ENCODE data around the gene ORC6.
A peak's percentile ranks its signal among the peaks of the same experiment; 100 is the strongest.

The ORC6 gene

GRCh38 chr16:46695937-46696336, 6.5 kb downstream of the ORC6 start:
- intact Hi-C loops (cut with DNase I) = loop anchor here (10.0 kb wide), 1 partner anchor 109 kb away; no protein-coding TSS in a partner anchor
- DNase-seq = no peak

DNA sequence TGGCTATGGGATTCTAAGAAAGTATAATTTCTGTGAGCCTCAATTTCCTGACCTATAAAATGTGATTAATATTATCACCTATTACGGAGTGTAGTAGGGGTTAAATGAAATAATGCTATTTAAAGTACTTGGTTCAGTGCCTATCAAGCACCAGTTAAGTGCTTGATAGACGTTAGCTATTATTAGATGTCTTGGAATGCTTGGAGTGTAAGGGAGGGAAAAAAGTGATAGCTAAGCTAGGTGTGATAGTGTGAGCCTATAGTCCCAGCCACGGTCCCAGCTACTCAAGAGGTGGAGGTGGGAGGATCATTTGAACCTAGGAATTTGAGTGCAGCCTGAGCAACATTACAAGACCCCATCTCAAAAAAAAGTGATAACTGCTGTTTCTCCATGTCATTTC, 7.5 kb downstream of the ORC6 start:
- no peak for DNase-seq
- intact Hi-C loops (cut with DNase I) = loop anchor here (10.0 kb wide), 1 partner anchor 108 kb away; no protein-coding TSS in a partner anchor

- DNase-seq = no peak
- intact Hi-C loops (cut with DNase I) = no loop called here
These were observed 10.6 kb downstream of the ORC6 start for GRCh38 chr16:46700048-46700447.

DNA sequence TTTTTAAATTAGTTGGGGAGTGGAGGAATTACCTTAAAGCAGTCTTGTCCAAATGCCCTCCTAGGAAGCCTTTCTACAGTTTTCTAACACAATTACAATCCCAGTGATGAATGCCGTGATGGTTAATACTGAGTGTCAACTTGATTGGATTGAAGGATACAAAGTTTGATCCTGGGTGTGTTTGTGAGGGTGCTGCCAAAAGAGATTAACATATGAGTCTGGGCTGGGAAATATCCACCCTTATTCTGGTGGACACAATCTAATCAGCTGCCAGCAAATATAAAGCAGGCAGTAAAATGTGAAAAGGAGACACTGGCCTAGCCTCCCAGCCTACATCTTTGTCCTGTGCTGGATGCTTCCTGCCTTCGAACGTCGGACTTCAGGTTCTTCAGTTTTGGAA, 12.2 kb downstream of the ORC6 start:
- intact Hi-C loops (cut with DNase I) = no loop called here
- no peak for DNase-seq

- no peak for DNase-seq
- intact Hi-C loops (cut with DNase I) = no loop called here
These were observed 12.6 kb downstream of the ORC6 start for GRCh38 chr16:46702030-46702429.

DNA sequence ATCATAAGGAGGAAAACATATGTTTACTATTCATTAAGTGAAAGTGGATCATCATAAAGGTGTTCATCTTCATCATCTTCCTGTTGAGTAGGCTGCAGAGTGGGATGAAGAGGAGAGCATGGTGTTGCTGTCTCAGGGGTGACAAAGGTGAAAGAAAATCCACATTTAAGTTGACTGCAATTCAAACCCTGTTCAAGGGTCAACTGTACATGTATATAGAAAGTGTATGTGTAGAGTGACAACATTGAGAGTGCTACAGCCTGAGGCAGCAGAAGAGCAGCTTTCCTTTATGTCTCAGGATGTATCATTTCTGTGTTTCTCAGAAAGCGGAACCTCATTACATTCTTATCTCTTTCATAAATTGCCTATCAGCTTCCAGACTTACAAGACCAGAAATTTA, 17.2 kb downstream of the ORC6 start:
- no peak for DNase-seq
- intact Hi-C loops (cut with DNase I) = no loop called here

DNA sequence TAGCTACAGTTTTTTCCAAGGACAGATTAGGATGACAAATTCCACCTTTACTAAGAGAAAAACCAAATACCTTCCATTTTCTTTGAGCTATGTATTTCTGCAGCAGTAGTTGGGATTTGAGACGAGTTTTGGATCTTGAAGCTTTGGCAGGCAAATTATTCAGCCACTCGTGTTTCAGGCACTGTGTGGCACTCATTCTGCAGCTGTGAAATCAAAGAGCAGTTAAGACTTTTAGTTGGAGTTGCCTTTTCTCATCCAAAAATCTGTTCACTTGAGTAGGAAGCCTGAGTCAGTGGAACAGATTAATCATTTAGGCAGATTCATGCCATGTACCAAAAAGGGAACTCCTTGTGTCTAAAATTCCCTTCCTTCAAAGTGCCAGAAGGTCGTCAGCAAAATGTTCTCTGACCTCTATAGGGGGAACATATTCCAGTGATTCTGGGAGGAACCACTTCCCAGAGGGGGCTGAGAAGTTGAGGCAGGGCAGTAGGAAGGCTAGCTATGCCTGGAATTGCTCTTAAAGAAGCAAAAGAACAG, 20.1 kb downstream of the ORC6 start:
- intact Hi-C loops (cut with DNase I) = no loop called here
- peak in 12 of 42 donors; percentile 11 to 61 (median 43) for DNase-seq

DNA sequence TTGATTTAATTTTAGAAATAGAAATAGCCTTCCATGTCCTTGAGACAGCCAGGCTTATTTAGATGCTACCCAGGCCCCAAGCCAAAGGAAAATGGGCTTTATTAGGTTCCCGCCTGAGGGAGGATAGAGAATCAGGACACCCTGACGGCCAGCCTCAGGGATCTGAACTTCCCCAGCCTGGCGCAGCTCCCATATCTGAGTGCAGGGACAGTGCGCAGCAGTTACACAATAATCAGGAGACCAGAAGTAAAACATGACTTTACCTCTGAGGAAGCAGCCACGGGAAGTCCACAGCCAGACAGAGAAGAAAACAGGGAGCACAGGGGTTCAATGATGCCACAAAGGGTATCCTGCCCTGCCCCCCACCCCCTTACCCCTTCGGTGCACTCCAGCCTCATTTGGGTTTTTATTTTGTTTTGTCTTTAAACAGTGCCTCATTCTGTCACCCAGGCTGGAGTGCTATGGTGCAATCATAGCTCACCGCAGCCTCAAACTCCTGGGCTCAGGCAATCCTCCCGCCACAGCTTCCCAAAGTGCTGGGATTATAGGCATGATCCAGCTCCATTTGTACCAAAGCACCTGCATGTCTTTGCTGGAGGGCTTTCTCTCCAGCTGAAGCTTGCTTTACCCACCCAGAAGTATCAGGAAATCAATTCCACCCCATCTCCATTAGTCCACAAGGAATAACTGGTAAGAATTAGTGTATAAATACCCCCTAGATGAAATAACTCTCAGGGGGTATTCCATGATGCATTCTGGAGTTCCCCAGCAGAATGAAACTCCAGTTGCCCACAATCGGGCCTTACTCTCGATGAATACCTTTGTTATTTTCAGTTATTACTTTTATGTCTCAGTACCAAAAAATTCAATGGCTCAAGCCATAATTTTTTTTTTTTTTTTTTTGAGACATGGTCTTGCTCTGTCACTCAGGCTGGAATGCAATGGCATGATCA, 21.9 kb downstream of the ORC6 start:
- intact Hi-C loops (cut with DNase I) = no loop called here
- DNase-seq = peak in 4 of 42 donors; percentile 8 to 21 (median 10)

DNA sequence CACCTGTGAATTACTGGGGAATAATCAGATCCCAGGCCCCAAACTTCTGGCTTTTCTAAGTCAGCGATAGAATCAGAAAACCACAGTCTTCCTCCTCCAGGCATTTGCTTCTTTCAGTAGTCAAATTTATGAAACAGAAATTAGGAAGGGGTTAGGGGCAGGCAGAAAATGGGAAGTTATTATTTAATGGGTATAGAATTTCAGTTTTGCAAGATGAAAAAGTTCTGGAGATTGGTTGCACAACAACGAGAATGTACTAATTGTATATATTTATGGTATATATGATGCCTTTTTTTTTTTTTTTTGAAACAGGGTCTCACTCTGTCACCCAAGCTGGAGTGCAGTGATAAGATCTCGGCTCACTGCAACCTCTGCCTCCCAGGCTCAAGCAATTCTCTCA, 23.5 kb downstream of the ORC6 start:
- no peak for DNase-seq
- intact Hi-C loops (cut with DNase I) = no loop called here

DNA sequence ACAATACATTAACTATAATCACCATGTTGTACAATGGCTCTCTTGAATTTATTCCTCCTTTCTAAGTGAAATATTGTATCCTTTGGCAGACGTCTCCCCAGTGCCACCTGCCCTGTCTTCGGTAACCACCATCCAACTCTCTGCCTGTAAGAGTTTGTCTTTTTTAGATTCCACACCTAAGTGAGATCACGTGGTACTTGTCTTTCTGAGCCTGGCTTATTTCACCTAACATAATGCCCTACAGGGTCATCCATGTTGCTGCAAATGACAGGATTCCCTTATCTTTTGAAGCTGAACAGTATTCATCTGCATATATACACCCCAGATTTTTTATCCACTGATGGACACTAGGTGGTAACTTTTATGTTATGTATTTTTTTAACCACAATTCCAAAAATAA, 24.2 kb downstream of the ORC6 start:
- intact Hi-C loops (cut with DNase I) = no loop called here

GRCh38 chr16:46714797-46715591, 25.5 kb downstream of the ORC6 start:
- no peak for DNase-seq
- intact Hi-C loops (cut with DNase I) = no loop called here

More for the DNA sequence above, 24.2 kb downstream of the ORC6 start:
- no peak for DNase-seq

GRCh38 chr16:46715769-46716305, 26.4 kb downstream of the ORC6 start:
- intact Hi-C loops (cut with DNase I) = no loop called here

GRCh38 chr16:46717692-46718091, 28.2 kb downstream of the ORC6 start:
- intact Hi-C loops (cut with DNase I) = no loop called here
- peak in 1 of 42 donors; percentile 7 for DNase-seq

More at GRCh38 chr16:46715769-46716305, 26.4 kb downstream of the ORC6 start:
- peak in 1 of 42 donors; percentile 34 for DNase-seq

DNA sequence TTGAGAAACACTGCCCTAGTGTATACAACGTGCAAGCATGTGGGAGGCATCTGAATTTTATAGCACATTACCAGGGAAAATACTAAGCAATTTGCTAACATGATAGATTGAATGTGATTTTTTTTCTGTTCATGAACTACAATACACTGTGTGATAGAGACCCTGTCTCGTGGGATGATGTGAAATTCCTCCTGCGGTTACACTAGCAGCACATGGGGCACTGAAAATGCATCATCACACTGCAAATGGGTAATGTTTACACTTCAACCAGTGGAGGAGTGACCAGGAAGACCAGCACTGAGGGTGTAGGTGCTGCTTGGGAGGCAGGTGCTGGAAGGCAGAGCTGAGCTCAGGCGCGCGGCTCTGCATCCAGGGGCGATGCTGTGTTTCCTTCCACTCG, 28.8 kb downstream of the ORC6 start:
- intact Hi-C loops (cut with DNase I) = no loop called here
- peak in 1 of 42 donors; percentile 18 for DNase-seq

DNA sequence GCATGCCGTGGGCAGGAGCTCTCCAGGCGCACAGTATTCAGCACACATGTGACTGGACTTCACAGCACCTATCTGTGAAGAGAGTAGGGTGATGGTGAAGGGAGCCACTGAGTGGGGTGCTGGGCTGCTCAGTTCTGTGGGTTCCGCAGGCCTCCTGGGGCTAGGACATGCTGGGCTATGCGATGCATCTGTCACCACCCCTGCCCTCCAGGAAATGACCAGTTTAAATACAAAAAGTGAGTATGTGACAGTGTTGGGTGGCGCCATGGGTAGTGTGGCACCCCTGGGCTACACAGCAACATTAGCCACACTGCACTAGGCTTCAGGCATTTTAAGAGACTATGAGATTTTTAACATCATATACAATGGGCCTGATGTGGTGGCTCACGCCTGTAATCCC, 30.1 kb downstream of the ORC6 start:
- peak in 1 of 42 donors; percentile 21 for DNase-seq
- intact Hi-C loops (cut with DNase I) = no loop called here

DNA sequence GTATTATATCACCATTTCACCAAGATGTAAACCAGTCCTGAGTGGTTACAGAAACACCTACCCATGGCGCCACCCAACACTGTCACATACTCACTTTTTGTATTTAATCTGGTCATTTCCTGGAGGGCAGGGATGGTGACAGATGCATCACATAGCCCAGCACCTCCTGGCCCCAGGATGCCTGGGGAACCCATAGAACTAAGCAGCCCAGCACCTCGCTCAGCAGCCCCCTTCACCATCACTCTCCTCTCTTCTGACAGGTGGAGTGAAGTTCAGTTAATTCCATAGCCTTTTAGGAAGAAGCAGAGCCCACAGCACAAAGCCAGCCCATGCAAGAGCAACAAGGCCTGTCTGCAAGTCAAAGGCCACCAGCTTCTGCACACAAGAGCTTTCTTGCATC, 31.2 kb downstream of the ORC6 start:
- intact Hi-C loops (cut with DNase I) = no loop called here
- DNase-seq = peak in 2 of 42 donors; percentile 5 to 9

GRCh38 chr16:46721885-46722284, 32.4 kb downstream of the ORC6 start:
- no peak for DNase-seq
- intact Hi-C loops (cut with DNase I) = no loop called here

DNA sequence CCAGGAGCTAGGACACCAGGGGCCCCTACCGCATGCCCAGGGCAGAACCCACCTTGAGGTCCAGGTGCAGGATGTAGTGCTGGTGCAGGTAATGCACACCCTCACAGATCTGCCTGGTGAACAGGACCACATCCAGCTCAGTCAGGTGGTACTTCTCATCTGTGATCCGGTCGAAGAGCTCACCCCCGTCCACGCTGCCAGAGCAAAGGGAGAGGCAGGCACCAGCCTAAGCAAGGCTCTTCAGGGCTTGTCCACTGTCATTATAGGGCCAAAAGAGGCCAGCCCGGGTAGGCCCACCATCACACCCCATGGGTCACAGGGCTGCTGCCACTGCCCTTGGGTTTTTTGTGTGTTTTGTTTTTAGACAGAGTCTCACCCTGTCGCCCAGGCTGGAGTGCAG, 37.7 kb downstream of the ORC6 start:
- intact Hi-C loops (cut with DNase I) = no loop called here
- peak in 2 of 42 donors; percentile 8 to 14 for DNase-seq

GRCh38 chr16:46727630-46728029, 38.2 kb downstream of the ORC6 start:
- intact Hi-C loops (cut with DNase I) = no loop called here
- DNase-seq = peak in 1 of 42 donors; percentile 20
